ENCODE results near the gene TP53.
A peak's percentile ranks its signal among the peaks of the same experiment; 100 is the strongest.

Gene TP53

DNA sequence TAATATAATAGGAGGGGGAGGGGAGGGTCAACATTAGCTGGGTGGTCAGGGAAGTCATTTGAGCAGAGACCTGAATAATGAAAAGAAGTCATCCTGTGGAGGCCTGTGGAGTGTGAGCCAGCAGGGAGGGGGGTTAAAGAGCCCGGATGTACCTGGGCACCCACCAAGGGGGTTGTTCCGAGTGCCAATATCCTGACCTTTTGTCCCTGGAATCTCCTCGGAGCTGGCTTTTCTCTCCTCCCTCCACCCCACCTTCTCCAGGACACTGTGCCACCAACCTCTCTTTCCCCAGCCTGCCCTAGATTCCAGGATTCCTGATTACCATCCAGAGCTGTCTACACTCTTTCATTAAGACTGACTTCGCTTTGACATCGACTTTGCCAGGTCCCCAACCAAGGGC, 51.1 kb downstream of the TP53 start:
- Histone ChIP-seq H3K27me3 (replicated peaks; ENCODE audit: control insufficient read depth, insufficient read depth, low read length) (no peaks in the 10 kb centered on the region), H3K4me3 (replicated peaks; ENCODE audit: low read depth, low read length) (no peak overlapping the region), H3K36me3 (ENCODE audit: control insufficient read depth, insufficient read depth, low read length) (no peaks in the 10 kb centered on the region)
- TF ChIP-seq, protein P1, sequence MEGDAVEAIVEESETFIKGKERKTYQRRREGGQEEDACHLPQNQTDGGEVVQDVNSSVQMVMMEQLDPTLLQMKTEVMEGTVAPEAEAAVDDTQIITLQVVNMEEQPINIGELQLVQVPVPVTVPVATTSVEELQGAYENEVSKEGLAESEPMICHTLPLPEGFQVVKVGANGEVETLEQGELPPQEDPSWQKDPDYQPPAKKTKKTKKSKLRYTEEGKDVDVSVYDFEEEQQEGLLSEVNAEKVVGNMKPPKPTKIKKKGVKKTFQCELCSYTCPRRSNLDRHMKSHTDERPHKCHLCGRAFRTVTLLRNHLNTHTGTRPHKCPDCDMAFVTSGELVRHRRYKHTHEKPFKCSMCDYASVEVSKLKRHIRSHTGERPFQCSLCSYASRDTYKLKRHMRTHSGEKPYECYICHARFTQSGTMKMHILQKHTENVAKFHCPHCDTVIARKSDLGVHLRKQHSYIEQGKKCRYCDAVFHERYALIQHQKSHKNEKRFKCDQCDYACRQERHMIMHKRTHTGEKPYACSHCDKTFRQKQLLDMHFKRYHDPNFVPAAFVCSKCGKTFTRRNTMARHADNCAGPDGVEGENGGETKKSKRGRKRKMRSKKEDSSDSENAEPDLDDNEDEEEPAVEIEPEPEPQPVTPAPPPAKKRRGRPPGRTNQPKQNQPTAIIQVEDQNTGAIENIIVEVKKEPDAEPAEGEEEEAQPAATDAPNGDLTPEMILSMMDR (IDR thresholded peaks at IDR 0.05; ENCODE audit: insufficient read depth, low read length, poor library complexity, severe bottlenecking) = no peak
- DNase-seq (ENCODE audit: extremely low read depth, insufficient read length) = no peak

DNA sequence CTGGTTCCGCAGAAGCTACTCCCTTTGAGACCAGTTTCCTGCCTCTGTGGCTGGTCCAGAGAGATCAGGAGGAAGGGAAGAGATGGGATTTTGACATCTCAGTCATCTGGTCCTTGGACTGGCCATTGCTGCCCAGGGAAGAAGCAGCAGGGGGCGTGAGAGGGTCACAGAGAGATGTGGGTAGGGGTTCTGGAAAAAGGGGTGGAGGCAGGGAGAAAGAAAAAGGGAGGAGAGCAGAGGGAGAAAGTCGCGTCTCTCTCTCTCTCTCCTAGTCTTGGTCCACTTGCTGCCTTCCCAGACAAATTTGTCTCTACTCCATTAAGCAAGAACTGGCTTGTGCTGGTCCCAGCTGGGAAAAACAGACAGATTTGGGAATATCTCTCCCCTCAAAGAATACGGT, 52.9 kb downstream of the TP53 start:
- DNase-seq (ENCODE audit: extremely low read depth, insufficient read length) = no peak
- no peaks in the 10 kb centered on the region for H3K27me3 ChIP-seq (replicated peaks; ENCODE audit: control insufficient read depth, insufficient read depth, low read length)
- no peaks in the 10 kb centered on the region for H3K36me3 ChIP-seq (ENCODE audit: control insufficient read depth, insufficient read depth, low read length)
- TF ChIP-seq, protein P1 (IDR thresholded peaks at IDR 0.05; ENCODE audit: insufficient read depth, low read length, poor library complexity, severe bottlenecking) = peak; percentile 42
- H3K4me3 ChIP-seq (replicated peaks; ENCODE audit: low read depth, low read length) = no peak overlapping the region

DNA sequence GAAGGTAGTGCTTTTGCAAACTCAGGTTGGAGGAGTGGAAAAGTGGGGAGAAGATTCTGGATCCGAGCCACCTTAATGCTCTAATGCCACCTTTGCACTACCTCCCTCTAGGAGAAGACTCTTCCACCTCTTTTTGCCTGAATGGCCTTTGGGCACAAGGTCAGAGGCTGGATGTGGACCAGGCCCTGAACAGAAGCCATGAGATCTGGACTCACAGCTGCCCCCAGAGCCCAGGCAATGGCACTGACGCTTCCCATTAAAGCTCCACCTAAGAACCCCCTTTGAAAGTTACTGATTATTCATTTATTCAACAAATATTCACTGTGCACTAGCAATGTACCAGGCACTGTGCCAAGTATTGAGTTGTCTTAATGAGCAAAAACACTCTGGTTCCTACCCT, 54.2 kb downstream of the TP53 start:
- TF ChIP-seq, protein P1 (IDR thresholded peaks at IDR 0.05; ENCODE audit: insufficient read depth, low read length, poor library complexity, severe bottlenecking) = peak; percentile 2
- Histone ChIP-seq H3K36me3 (ENCODE audit: control insufficient read depth, insufficient read depth, low read length) (no peaks in the 10 kb centered on the region), H3K4me3 (replicated peaks; ENCODE audit: low read depth, low read length) (no peak overlapping the region), H3K27me3 (replicated peaks; ENCODE audit: control insufficient read depth, insufficient read depth, low read length) (no peaks in the 10 kb centered on the region)
- DNase-seq (ENCODE audit: extremely low read depth, insufficient read length) = no peak

DNA sequence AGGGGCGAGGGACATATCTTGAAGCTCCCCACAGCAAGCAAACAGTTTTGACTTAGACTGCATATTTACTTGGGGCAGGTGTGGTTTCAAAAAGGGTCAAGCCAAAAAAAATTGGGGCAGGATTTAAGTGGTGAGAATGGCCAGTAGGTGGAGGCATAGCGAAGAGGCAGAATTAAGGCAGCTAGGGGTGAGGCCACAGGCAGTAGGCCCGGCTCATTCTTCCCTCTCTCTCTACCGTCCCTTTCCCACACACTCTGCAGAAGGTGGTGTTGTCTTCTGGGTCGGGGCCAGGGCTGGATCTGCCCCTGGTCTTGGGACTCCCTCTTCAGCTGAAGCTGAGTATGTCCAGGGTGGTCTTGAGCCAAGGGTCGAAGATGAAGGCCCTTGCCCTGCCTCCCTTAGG, 54.8 kb downstream of the TP53 start:
- no peak for DNase-seq (ENCODE audit: extremely low read depth, insufficient read length)
- TF ChIP-seq, protein P1 (IDR thresholded peaks at IDR 0.05; ENCODE audit: insufficient read depth, low read length, poor library complexity, severe bottlenecking) = peak; percentile 75
- Histone ChIP-seq H3K27me3 (replicated peaks; ENCODE audit: control insufficient read depth, insufficient read depth, low read length) (no peaks in the 10 kb centered on the region), H3K4me3 (replicated peaks; ENCODE audit: low read depth, low read length) (no peak overlapping the region), H3K36me3 (ENCODE audit: control insufficient read depth, insufficient read depth, low read length) (no peaks in the 10 kb centered on the region)

DNA sequence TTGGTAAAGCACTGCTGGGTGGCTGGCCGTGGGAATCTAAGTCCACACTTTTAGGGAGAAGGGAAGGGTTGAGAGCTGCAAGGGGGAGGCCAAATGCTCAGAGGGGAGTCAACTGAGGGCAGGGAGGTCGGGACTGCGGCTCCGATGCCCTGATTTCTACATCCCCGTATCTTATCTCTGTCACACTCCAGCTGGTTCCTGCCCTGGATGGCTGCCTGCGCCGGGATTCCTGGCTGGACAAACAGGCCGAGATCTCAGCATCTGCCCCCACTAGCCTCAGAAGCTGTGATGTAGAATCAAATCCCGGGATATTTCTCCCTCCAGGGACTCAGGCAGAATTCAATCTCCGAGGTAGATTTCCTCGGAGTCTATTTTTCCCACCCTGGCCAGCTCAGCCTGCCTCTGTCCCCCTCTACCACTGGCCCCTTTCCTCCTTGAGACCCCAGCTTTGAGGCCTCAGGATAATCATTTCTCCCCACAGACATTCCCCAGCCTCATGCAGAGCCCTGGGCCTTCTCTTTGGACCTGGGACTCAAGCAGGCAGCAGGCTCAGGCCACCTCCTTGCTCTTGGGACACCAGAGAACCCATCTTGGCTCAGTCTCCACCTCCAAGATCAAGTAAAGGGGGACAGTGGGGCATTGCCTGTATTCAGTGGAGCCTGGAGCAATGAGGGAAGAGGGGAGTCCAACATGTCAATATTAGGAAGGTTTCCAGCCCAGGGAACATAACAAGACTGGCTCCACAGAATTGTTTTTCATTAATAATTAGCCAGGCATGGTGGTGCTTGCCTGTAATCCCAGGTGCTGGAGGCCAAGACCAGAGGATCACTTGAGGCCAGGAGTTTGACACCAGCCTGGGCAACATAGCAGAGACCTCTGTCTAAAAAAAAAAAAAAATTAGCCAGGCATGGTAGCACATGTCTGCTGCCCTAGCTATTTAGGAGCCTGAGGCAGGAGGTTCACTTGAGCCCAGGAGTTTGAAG, 55.6 kb downstream of the TP53 start:
- no peak overlapping the region for H3K4me3 ChIP-seq (replicated peaks; ENCODE audit: low read depth, low read length)
- no peaks in the 10 kb centered on the region for H3K27me3 ChIP-seq (replicated peaks; ENCODE audit: control insufficient read depth, insufficient read depth, low read length)
- H3K36me3 ChIP-seq (ENCODE audit: control insufficient read depth, insufficient read depth, low read length) = no peaks in the 10 kb centered on the region
- no peak for DNase-seq (ENCODE audit: extremely low read depth, insufficient read length)
- TF ChIP-seq, protein P1 (IDR thresholded peaks at IDR 0.05; ENCODE audit: insufficient read depth, low read length, poor library complexity, severe bottlenecking) = no peak

Data from GM06990 (cell line).